HepG2 (cell line): Measurements from ENCODE around the gene SRSF2. TPM values are rescaled to one million over a fixed set of nuclear protein-coding genes. Genes with fewer than 3 reads are reported as not detected.
A peak's percentile ranks its signal among the peaks of the same experiment; 100 is the strongest.

ENCODE experiments used
- HES4 ChIP-seq: sonication (generic); formaldehyde crosslinking; IDR thresholded peaks from 2 replicates; pipeline ENCODE4 v1.9.0; 2021; ENCODE audit warnings: mild to moderate bottlenecking, missing genetic modification reagents, borderline replicate concordance
- KDM4B ChIP-seq: sonication (generic); formaldehyde crosslinking; IDR thresholded peaks from 2 replicates; pipeline ENCODE4 v1.4.0; 2020; ENCODE audit warnings: missing genetic modification reagents
- MYC ChIP-seq: sonication (generic); formaldehyde crosslinking; IDR thresholded peaks from 2 replicates; pipeline ENCODE4 v1.9.0; 2021; ENCODE audit warnings: missing genetic modification reagents, borderline replicate concordance
- RELA ChIP-seq: sonication (generic); formaldehyde crosslinking; IDR thresholded peaks from 2 replicates; pipeline ENCODE4 v1.4.0; 2020; ENCODE audit warnings: missing genetic modification reagents
- SMAD9 ChIP-seq: sonication (generic); formaldehyde crosslinking; IDR thresholded peaks from 2 replicates; pipeline ENCODE4 v1.5.1; 2020; ENCODE audit warnings: mild to moderate bottlenecking, missing genetic modification reagents
- XRCC5 ChIP-seq: fragments of 200-400 bp; formaldehyde crosslinking; optimal IDR thresholded peaks from 2 replicates; pipeline ENCODE3; 2017; ENCODE audit warnings: mild to moderate bottlenecking, low read length
- ZFX ChIP-seq: sonication (generic); formaldehyde crosslinking; IDR thresholded peaks from 2 replicates; pipeline ENCODE4 v1.4.0; 2020; ENCODE audit warnings: mild to moderate bottlenecking, low read depth, missing genetic modification reagents, moderate library complexity
- ZNF224 ChIP-seq: sonication (generic); formaldehyde crosslinking; IDR thresholded peaks from 2 replicates; pipeline ENCODE4 v1.5.0; 2020; ENCODE audit warnings: mild to moderate bottlenecking, missing genetic modification reagents
- ZNF713 ChIP-seq: sonication (generic); formaldehyde crosslinking; IDR thresholded peaks from 2 replicates; pipeline ENCODE4 v1.4.0; 2020; ENCODE audit warnings: mild to moderate bottlenecking, missing genetic modification reagents
- ZNF83 ChIP-seq: sonication (generic); formaldehyde crosslinking; IDR thresholded peaks from 2 replicates; pipeline ENCODE4 v1.4.0; 2020; ENCODE audit warnings: missing genetic modification reagents, mild to moderate bottlenecking, borderline replicate concordance
- polyA plus RNA-seq, 8 experiments: library from polyadenylated mRNA; depleted of rRNA in 3 of 8; stranded (reverse) in 7 of 8; unstranded in 1 of 8; fragments of >200 nt; fragmentation: Illumina TruSeq in 4 of 8; extraction: Trizol in 4 of 8; gene quantifications; 2 replicates each; pipeline versions ENCODE4 v1.2.1 to v1.2.3, GENCODE V29; 2011 to 2016; ENCODE audit warnings: low read depth in 4 of 8, missing spikeins in 1 of 8, mixed read lengths in 1 of 8; ENCODE audit not compliant: insufficient read depth in 1 of 8
- total RNA-seq, 5 experiments: library from RNA; depleted of rRNA; stranded (reverse); fragments of >200 nt; fragmentation: Illumina TruSeq; extraction: Trizol; gene quantifications; 2 replicates each; pipeline ENCODE4 v1.2.3, GENCODE V29; 2016; ENCODE audit warnings: low read depth in 1 of 5
- TF ChIP-seq, protein P1 (sequence below): sonication (generic); formaldehyde crosslinking; IDR thresholded peaks from 2 replicates; pipeline ENCODE4 v1.5.0; 2020; ENCODE audit warnings: mild to moderate bottlenecking, missing genetic modification reagents, moderate library complexity
- TF ChIP-seq, protein P2 (sequence below): sonication (generic); formaldehyde crosslinking; IDR thresholded peaks from 2 replicates; pipeline ENCODE4 v1.5.1; 2020; ENCODE audit warnings: mild to moderate bottlenecking, missing genetic modification reagents, moderate library complexity
- TF ChIP-seq, protein P3 (sequence below): sonication (generic); formaldehyde crosslinking; IDR thresholded peaks from 2 replicates; pipeline ENCODE4 v1.9.0; 2022; ENCODE audit warnings: low read depth, missing genetic modification reagents
- TF ChIP-seq, protein P4 (sequence below): sonication (generic); formaldehyde crosslinking; IDR thresholded peaks from 2 replicates; pipeline ENCODE4 v1.4.0; 2020; ENCODE audit warnings: missing genetic modification reagents
- TF ChIP-seq, protein P5 (sequence below): sonication (generic); formaldehyde crosslinking; IDR thresholded peaks from 2 replicates; pipeline ENCODE4 v1.8.0; 2022; ENCODE audit warnings: mild to moderate bottlenecking, missing genetic modification reagents; ENCODE audit not compliant: insufficient replicate concordance

SRSF2 gene
- total and polyA plus RNA-seq, 2 of the 13 experiments (the other 11 are each of a cell fraction or from before 2014, with no cell fraction given): 306 to 319 TPM

DNA sequence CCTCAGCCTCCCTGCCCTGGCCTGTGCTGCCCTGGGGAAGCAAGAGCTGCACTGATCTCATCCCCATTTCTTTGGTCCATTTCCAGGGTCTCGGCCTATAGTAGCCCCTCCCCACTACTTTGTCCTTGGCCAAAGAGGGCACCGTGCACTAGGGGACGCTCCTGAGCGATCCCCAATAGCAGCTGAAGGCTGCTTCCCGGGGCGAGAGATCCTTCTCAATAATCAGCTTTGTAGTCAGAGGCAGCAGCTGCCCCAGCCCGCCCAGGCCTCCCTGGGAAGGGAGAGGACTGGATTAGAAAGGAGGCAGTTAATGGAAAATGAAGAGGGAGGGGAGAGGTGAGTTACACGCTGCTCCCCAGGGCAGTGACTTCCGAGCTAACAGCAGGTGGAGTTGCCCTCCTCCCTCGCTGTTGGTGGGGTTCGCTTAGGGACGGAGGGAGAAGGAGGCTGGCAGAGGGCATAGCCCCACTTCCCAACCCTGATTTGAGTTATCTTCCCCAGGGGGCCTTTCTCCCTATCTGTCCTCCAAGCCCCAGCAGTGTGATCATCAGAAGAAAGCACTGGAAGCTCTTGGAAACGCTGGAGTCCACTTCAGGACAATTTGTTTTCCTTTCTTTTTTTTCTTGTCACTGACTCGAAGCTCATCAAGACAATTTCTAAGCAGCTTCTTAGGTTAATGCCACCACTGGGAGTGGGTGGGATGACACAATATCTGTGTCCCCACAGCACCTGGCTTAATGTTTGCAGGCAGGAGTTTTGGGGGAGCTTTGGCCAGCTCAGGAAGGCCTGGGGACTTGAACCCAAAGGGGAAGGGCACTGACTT, 28.9 kb downstream of the SRSF2 start (continued):
- TF ChIP-seq, protein P1, sequence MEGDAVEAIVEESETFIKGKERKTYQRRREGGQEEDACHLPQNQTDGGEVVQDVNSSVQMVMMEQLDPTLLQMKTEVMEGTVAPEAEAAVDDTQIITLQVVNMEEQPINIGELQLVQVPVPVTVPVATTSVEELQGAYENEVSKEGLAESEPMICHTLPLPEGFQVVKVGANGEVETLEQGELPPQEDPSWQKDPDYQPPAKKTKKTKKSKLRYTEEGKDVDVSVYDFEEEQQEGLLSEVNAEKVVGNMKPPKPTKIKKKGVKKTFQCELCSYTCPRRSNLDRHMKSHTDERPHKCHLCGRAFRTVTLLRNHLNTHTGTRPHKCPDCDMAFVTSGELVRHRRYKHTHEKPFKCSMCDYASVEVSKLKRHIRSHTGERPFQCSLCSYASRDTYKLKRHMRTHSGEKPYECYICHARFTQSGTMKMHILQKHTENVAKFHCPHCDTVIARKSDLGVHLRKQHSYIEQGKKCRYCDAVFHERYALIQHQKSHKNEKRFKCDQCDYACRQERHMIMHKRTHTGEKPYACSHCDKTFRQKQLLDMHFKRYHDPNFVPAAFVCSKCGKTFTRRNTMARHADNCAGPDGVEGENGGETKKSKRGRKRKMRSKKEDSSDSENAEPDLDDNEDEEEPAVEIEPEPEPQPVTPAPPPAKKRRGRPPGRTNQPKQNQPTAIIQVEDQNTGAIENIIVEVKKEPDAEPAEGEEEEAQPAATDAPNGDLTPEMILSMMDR (CRISPR knock-in tag): peak; percentile 69
- TF ChIP-seq, protein P2, sequence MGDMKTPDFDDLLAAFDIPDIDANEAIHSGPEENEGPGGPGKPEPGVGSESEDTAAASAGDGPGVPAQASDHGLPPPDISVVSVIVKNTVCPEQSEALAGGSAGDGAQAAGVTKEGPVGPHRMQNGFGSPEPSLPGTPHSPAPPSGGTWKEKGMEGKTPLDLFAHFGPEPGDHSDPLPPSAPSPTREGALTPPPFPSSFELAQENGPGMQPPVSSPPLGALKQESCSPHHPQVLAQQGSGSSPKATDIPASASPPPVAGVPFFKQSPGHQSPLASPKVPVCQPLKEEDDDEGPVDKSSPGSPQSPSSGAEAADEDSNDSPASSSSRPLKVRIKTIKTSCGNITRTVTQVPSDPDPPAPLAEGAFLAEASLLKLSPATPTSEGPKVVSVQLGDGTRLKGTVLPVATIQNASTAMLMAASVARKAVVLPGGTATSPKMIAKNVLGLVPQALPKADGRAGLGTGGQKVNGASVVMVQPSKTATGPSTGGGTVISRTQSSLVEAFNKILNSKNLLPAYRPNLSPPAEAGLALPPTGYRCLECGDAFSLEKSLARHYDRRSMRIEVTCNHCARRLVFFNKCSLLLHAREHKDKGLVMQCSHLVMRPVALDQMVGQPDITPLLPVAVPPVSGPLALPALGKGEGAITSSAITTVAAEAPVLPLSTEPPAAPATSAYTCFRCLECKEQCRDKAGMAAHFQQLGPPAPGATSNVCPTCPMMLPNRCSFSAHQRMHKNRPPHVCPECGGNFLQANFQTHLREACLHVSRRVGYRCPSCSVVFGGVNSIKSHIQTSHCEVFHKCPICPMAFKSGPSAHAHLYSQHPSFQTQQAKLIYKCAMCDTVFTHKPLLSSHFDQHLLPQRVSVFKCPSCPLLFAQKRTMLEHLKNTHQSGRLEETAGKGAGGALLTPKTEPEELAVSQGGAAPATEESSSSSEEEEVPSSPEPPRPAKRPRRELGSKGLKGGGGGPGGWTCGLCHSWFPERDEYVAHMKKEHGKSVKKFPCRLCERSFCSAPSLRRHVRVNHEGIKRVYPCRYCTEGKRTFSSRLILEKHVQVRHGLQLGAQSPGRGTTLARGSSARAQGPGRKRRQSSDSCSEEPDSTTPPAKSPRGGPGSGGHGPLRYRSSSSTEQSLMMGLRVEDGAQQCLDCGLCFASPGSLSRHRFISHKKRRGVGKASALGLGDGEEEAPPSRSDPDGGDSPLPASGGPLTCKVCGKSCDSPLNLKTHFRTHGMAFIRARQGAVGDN (CRISPR knock-in tag): peak; percentile 60
- TF ChIP-seq HES4 (CRISPR knock-in tag) (no peak), RELA (CRISPR knock-in tag) (no peak), MYC (CRISPR knock-in tag) (no peak), ZNF713 (CRISPR knock-in tag) (no peak), ZFX (CRISPR knock-in tag) (peak; percentile 51; the same call in 1 of the 2 replicates), KDM4B (no peak), ZNF224 (CRISPR knock-in tag) (no peak), SMAD9 (CRISPR knock-in tag) (no peak), XRCC5 (peak; percentile 85), ZNF83 (no peak)
- TF ChIP-seq, protein P3, sequence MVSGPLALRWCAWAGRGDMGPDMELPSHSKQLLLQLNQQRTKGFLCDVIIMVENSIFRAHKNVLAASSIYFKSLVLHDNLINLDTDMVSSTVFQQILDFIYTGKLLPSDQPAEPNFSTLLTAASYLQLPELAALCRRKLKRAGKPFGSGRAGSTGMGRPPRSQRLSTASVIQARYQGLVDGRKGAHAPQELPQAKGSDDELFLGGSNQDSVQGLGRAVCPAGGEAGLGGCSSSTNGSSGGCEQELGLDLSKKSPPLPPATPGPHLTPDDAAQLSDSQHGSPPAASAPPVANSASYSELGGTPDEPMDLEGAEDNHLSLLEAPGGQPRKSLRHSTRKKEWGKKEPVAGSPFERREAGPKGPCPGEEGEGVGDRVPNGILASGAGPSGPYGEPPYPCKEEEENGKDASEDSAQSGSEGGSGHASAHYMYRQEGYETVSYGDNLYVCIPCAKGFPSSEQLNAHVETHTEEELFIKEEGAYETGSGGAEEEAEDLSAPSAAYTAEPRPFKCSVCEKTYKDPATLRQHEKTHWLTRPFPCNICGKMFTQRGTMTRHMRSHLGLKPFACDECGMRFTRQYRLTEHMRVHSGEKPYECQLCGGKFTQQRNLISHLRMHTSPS: no peak
- TF ChIP-seq, protein P4, sequence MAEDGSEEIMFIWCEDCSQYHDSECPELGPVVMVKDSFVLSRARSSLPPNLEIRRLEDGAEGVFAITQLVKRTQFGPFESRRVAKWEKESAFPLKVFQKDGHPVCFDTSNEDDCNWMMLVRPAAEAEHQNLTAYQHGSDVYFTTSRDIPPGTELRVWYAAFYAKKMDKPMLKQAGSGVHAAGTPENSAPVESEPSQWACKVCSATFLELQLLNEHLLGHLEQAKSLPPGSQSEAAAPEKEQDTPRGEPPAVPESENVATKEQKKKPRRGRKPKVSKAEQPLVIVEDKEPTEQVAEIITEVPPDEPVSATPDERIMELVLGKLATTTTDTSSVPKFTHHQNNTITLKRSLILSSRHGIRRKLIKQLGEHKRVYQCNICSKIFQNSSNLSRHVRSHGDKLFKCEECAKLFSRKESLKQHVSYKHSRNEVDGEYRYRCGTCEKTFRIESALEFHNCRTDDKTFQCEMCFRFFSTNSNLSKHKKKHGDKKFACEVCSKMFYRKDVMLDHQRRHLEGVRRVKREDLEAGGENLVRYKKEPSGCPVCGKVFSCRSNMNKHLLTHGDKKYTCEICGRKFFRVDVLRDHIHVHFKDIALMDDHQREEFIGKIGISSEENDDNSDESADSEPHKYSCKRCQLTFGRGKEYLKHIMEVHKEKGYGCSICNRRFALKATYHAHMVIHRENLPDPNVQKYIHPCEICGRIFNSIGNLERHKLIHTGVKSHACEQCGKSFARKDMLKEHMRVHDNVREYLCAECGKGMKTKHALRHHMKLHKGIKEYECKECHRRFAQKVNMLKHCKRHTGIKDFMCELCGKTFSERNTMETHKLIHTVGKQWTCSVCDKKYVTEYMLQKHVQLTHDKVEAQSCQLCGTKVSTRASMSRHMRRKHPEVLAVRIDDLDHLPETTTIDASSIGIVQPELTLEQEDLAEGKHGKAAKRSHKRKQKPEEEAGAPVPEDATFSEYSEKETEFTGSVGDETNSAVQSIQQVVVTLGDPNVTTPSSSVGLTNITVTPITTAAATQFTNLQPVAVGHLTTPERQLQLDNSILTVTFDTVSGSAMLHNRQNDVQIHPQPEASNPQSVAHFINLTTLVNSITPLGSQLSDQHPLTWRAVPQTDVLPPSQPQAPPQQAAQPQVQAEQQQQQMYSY (CRISPR knock-in tag): no peak
- TF ChIP-seq, protein P5, sequence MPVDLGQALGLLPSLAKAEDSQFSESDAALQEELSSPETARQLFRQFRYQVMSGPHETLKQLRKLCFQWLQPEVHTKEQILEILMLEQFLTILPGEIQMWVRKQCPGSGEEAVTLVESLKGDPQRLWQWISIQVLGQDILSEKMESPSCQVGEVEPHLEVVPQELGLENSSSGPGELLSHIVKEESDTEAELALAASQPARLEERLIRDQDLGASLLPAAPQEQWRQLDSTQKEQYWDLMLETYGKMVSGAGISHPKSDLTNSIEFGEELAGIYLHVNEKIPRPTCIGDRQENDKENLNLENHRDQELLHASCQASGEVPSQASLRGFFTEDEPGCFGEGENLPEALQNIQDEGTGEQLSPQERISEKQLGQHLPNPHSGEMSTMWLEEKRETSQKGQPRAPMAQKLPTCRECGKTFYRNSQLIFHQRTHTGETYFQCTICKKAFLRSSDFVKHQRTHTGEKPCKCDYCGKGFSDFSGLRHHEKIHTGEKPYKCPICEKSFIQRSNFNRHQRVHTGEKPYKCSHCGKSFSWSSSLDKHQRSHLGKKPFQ: peak; percentile 63
